ENCODE measurements around the gene SLC2A13. TPM values are rescaled to one million over a fixed set of nuclear protein-coding genes. Genes with fewer than 3 reads are reported as not detected.

The SLC2A13 gene
- total RNA-seq, 4 donors from 2014 or later, result 9.2 to 15.2 (median 13.9) TPM

DNA sequence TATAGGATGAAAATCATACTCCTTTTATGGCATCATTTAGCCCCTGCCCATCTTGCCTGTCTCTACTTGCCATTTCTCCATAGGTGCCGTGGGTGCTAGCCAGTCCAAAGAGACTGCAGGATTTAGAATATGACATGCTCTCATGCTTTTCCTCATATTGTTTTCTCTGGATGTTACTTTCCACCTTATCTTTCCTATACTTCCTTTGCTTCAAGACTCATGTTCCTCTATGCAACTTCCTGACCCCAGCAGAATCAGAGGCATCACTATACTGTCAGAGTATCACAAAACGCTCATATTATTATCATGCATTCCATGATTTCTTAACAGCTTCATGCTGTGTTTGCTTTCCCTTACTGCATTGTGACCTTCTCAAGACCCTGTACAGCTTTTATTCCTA, 265.5 kb downstream of the SLC2A13 start:
- DNase-seq (ENCODE audit: low spot score in 2 of 2), result no peak
- 85 to 90% methylated on average over 2 of the region's 2 CpGs for WGBS, 2 donors
- no peak for TF ChIP-seq POLR2A (IDR thresholded peaks at IDR 0.05)
- TF ChIP-seq, protein P1, sequence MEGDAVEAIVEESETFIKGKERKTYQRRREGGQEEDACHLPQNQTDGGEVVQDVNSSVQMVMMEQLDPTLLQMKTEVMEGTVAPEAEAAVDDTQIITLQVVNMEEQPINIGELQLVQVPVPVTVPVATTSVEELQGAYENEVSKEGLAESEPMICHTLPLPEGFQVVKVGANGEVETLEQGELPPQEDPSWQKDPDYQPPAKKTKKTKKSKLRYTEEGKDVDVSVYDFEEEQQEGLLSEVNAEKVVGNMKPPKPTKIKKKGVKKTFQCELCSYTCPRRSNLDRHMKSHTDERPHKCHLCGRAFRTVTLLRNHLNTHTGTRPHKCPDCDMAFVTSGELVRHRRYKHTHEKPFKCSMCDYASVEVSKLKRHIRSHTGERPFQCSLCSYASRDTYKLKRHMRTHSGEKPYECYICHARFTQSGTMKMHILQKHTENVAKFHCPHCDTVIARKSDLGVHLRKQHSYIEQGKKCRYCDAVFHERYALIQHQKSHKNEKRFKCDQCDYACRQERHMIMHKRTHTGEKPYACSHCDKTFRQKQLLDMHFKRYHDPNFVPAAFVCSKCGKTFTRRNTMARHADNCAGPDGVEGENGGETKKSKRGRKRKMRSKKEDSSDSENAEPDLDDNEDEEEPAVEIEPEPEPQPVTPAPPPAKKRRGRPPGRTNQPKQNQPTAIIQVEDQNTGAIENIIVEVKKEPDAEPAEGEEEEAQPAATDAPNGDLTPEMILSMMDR (IDR thresholded peaks at IDR 0.05), result no peak
- intact Hi-C loops (cut with DNase I; ENCODE audit: low total_unique reads), result no loop called here
- no peak overlapping the region for H3K4me3 ChIP-seq (ENCODE audit: low read depth, poor library complexity, severe bottlenecking)

- intact Hi-C loops (cut with DNase I; ENCODE audit: low total_unique reads), result no loop called here
- no peak for DNase-seq (ENCODE audit: low spot score in 2 of 2)
- no peak overlapping the region for H3K4me3 ChIP-seq (ENCODE audit: low read depth, poor library complexity, severe bottlenecking)
- WGBS, 2 donors, result 94 to 97% methylated on average over 6 of the region's 6 CpGs
- TF ChIP-seq POLR2A (IDR thresholded peaks at IDR 0.05), result no peak
- TF ChIP-seq, protein P1 (IDR thresholded peaks at IDR 0.05), result no peak
Measured at GRCh38 chr12:39839072-39839471, 266.8 kb downstream of the SLC2A13 start.

DNA sequence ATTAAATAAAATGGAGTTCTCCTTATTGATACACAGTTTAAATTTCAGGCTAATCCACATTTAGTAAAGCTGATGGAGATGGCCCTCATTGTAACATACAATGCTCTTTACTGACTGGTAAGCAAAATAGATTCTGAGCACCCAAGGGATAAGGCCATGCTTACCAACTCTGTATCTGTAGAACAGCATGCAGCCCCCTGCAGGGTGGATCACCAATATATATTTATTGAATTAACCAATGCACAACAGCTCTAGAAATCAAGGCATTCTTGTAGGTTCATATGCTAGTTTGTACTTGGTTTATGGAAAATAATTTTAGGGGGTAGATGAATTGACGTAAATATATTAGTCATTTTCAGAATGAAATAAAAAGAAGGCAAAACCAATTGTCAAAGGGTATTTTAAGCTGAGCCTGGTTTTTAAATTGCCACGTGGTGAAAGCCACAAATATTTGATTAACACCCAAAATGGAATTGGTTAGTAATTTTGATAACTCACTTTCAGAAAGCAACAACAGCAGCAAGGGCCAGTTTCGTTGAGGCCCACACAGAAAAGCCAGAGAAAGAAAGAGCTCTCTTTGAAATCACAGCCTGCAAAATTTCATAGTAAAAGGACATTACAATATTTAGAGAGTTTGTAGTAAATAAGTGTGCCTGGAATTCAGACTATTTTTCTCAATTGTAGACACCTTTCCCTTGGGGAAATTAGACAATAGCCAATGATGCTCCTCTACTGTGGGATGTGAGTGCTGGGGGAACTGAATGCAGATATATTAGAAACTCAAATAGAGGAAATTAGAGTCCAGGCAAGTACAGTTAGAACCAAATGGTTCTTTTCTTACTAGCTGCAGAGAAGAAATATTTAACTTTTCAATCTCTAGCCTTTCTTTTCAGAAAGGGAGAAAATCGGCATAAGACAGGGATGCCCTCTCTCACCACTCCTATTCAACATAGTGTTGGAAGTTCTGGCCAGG, 270.1 kb downstream of the SLC2A13 start:
- H3K4me3 ChIP-seq (ENCODE audit: low read depth, poor library complexity, severe bottlenecking), result no peak overlapping the region
- 80 to 86% methylated on average over 4 of the region's 4 CpGs for WGBS, 2 donors
- intact Hi-C loops (cut with DNase I; ENCODE audit: low total_unique reads), result no loop called here
- no peak for DNase-seq (ENCODE audit: low spot score in 2 of 2)
- TF ChIP-seq, protein P1 (IDR thresholded peaks at IDR 0.05), result no peak
- TF ChIP-seq POLR2A (IDR thresholded peaks at IDR 0.05), result no peak

DNA sequence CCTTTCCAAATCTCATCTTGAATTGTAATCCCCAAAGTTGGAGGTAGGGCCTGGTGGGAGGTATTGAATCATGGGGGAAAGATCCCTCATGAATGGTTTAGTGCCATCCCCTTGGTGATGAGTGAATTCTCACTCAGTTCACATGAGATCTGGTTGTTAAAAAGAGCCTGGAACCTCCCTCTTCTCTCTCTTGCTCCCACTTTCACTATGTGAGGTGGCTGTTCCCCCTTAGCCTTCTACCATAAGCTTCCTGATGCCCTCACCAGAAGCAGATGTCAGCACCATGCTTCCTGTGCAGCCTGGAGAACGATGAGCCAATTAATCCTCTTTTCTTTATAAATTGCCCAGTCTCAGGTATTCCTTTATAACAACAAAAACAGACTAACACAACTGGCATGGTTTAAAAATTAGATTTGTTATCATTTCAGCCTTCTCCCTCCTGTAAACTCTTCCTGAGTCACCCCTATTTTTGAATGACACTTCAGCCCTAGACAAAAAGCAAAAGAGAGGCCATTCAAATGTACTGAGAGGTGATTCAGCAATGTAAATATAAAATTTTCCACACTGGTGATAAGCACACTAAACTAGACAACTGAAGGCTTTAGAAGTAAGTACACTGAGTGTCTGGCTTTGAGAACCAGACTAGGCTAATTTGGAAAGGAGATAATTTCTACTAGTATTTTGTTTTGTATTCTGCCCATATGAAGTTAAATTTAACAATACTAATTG, 274.1 kb downstream of the SLC2A13 start:
- DNase-seq (ENCODE audit: low spot score in 2 of 2), result no peak
- WGBS, 2 donors, result 50 to 55% methylated on average over 1 of the region's 1 CpG
- intact Hi-C loops (cut with DNase I; ENCODE audit: low total_unique reads), result no loop called here
- TF ChIP-seq POLR2A (IDR thresholded peaks at IDR 0.05), result no peak
- TF ChIP-seq, protein P1 (IDR thresholded peaks at IDR 0.05), result no peak
- no peak overlapping the region for H3K4me3 ChIP-seq (ENCODE audit: low read depth, poor library complexity, severe bottlenecking)

DNA sequence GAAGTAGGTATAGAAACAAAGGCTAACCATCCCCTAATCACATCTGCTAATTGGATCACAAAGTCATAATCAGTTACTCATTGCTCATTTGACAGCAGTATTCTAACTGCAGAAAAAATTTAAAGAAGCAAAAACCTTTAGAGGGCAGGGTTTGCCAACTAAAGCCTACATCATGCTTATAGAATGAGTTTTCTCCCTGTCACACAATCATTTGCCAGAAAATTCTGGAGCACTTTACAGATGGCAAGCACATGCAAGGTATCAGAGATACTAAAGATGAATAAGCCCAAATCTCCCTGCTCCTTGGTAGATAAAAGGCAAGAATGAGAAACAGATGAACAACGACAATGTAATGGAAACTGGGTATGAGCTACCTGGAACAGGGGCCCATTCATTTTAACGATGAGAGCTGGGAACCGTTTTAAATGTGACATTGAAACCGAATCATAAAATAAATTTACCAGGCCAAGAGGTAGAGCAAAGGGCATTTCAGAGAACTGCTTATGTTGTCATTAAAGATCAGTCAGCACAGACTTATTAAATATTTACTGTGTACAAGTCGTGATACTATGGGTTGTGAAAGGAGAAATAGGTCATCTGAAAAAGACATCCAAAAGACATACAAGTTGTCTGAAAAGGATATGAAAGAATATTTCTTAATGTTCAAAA, 274.9 kb downstream of the SLC2A13 start:
- WGBS, 2 donors, result 75 to 81% methylated on average over 5 of the region's 5 CpGs
- no peak for DNase-seq (ENCODE audit: low spot score in 2 of 2)
- TF ChIP-seq, protein P1 (IDR thresholded peaks at IDR 0.05), result no peak
- intact Hi-C loops (cut with DNase I; ENCODE audit: low total_unique reads), result no loop called here
- no peak overlapping the region for H3K4me3 ChIP-seq (ENCODE audit: low read depth, poor library complexity, severe bottlenecking)

Data from lower leg skin (tissue), 4 donors.